NCI-H2171 (cell line): ENCODE results near the gene PPM1E.
A peak's percentile ranks its signal among the peaks of the same experiment; 100 is the strongest.
"Not testable (repeated sequence)": the region's sequence is repeated elsewhere in the genome, so short reads cannot be mapped to it uniquely, and the experiment has no call there.

Experiments used
- DNase-seq: peaks from one replicate; lab custom pipeline; 2025; lab: John Stamatoyannopoulos, UW

PPM1E gene

DNA sequence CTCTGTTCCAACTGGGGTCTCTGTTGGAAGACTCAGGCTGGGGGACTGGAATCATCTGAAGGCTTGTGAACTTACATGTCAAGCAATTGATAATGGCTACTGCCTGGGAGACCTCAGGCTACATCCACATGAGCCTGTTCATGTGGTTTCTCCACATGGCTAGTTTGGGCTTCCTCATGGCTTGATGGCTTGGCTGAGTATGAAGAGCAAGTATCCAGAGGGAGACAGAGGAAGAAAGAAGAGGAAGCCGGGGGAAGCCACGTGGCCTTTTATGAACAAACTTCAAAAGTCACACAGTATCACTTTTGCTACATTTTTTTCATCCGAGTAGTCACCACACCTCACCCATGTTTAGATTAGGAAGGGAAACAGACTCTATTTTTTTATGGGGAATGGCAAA, 192.2 kb downstream of the PPM1E start:
- DNase-seq, result no peak

DNA sequence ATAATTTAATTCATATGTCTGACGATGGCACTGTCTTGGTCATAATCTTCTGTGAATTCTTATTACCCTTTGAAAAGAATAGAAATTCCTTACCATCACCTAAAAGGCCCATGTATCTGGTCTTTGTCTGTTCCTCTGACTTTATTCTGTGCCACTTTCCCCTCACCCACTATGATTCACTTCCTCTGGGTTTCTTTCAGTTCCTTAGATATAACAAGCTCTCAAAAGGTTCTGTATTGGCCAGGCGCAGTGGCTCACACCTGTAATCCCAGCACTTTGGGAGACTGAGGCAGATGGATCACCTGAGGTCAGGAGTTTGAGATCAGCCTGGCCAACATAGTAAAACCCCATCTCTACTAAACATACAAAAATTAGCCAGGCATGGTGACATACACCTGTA, 198.7 kb downstream of the PPM1E start:
- DNase-seq, result not testable (repeated sequence)

- DNase-seq, result no peak
Observed at GRCh38 chr17:58956997-58957724, 201.5 kb downstream of the PPM1E start.

- not testable (repeated sequence) for DNase-seq
Observed at GRCh38 chr17:58957725-58958073, 202.0 kb downstream of the PPM1E start.

GRCh38 chr17:58960068-58960467, 204.4 kb downstream of the PPM1E start:
- DNase-seq, result no peak

DNA sequence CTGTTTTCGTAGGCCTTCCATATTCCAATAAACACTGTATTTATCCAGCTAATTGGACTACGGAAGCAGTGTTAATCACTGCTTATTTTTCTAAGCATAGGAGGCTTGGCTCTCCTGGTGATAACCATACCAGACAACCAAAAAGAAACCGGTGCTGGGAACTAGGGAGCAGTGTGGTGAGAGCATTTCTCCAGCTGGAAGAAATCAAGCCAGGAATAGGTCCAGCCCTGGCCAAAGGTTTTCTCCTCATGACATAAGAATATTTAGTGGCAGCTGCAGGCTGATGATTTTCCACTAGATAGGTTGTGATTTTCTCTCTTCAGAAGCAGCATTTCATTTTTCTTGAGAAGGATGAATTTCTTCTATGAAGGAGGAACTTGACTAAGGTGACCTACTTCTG, 209.6 kb downstream of the PPM1E start:
- no peak for DNase-seq

DNA sequence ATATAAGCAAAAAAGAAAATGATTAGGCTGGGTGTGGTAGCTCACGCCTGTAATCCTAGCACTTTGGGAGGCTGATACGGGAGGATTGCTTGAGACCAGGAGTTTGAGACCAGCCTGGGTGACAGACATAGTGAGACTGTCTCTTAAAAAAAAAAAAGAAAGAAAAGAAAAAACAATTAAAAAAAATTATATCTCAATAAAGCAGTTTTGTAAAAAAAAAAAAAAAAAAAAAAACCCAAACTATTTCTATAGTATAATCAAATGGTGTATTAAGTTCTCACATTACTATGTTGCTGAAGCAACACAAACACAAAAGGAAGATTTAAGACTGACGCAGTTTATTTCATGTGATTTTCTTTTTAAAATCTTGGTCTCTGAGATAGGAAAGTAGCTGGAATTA, 210.6 kb downstream of the PPM1E start:
- no peak for DNase-seq

- DNase-seq, result no peak
Observed at GRCh38 chr17:58968426-58969061, 212.9 kb downstream of the PPM1E start.

GRCh38 chr17:58969156-58969555, 213.5 kb downstream of the PPM1E start:
- DNase-seq, result peak; percentile 23

DNA sequence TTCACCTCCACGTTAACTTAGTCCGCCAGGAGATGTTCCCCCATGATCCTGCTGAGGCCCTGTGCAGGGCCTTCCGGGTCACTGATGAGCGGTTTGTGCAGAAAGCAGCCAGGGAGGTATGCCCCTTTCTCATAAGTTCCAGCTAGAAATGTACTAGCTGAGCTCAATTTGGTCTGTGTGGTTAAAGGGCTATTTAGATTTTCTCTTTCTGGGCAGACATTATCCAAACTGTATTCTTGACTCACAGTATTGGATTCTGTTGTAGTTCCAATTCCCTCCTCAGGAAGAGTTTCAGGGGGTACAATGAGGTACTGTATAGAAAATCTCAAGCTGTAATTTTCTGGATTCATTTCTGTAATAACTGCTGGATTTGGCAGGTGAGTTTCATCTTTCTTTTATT, 214.0 kb downstream of the PPM1E start:
- DNase-seq, result no peak

GRCh38 chr17:58970609-58971450, 215.2 kb downstream of the PPM1E start:
- DNase-seq, result no peak

DNA sequence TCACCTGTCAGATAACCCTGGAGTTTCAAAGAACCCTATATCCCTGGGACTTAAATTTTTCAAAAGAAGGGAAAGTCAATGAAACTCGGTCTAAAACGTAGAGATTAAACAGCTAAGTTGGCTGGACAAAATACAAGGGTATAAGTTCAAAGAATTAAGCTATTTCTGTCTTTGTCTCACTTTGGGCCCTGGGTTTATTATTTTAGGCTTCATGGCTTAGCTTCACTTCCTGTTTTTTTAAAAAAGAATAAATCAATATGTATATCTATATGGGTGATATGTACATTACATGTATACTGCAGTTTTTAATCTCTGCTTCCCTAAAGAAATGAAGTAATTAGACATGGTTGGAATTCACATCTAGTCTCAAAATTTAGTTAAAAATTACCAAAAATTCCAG, 218.7 kb downstream of the PPM1E start:
- no peak for DNase-seq

GRCh38 chr17:58976541-58976940, 220.9 kb downstream of the PPM1E start:
- no peak for DNase-seq

GRCh38 chr17:58980706-58981481, 225.2 kb downstream of the PPM1E start:
- DNase-seq, result no peak

DNA sequence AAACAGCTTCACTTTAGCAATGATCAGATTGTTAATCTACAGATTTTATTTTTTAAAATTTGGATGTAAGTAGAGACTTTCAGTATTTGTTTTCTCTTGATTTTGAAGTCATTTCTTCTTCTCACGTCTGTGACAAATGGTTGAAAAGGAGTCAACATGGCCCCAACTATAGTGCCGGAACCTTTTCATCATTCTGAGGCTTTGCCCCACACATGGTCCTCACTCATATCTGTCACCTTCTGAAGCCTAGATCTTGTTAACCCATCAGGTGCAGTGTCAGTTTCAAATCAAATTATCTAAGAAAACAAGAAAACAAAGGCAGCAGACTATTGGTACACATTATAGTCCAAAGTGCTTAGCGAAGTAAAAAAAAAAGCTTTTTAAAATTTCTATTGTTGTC, 227.0 kb downstream of the PPM1E start:
- no peak for DNase-seq

DNA sequence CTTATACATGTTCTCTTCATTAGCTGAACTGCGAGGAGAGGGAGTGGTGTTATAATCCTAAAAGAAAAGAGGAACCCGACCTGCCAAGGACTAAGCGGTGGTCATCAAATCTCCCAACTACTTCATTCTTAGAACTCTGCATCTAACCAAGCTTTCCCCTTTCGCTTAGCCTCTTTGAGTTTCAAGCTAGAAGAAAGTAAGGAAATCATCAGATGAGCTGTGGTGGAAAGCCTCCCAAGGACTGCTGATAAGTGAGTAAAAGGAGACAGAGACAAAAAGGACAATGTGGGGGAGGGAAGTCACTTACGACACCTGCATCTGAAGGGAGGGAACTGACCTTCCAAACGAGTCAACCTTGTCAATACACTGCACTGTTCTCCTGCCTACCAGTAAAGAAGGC, 229.7 kb downstream of the PPM1E start:
- no peak for DNase-seq

DNA sequence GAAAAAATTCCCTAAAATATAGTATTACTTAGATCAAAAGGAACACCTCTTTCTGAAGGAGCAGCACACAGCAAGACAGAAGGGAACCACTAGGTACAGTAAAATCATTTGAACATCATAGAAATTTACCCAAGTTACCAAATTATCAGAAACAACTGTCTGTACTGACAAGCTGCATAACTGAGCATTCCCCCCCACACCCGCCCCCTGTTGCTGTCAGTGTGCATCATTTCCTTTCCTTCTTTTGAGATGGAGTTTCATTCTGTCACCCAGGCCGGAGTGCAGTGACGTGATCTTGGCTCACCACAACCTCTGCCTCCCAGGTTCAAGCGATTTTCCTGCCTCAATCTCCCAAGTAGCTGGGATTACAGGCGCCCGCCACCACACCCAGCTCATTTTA, 230.3 kb downstream of the PPM1E start:
- no peak for DNase-seq

DNA sequence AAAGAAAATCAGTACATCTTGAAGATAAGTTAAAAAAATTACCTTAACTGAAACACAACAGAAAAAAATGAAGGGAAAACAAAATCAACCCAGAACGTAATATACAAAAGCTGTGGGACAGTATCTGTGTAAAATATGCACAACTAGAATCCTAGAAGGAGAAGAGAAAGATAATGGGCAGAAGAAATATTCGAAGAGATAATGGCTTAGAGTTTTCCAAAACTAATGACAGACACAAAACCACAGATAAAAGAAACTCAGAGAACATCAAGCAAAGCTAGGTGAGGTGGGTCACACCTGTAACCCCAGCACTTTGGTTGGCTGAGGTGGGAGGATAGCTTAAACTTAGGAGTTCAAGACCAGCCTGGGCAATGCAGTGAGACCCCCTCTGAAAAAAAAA, 234.0 kb downstream of the PPM1E start:
- DNase-seq, result no peak

DNA sequence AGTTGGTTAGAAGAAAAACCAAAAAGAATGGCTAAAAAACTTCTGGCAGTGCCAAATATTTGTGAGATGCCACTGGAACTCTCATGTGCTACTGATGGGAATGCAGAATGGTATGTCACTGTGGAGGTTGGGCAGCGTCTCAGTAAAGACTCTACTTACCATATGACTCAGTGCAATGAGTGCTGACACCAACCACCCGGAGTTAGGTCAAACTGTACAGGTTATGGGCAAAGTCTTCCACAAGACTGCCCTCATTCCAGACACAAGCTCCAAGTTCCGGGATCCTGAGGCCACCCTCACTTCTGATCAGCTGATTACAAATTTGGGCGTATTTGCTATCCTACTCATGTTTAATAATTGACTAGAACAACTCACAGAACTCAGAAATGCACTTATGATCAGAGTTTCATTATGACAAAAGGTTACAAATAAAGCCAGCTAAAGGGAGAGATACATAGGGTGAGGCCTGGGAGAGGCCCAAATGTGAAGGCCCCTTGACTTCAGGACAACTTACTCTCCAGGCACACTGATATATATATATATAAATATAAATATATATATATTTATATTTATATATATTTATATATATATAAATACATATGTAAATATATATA, 236.2 kb downstream of the PPM1E start:
- no peak for DNase-seq

DNA sequence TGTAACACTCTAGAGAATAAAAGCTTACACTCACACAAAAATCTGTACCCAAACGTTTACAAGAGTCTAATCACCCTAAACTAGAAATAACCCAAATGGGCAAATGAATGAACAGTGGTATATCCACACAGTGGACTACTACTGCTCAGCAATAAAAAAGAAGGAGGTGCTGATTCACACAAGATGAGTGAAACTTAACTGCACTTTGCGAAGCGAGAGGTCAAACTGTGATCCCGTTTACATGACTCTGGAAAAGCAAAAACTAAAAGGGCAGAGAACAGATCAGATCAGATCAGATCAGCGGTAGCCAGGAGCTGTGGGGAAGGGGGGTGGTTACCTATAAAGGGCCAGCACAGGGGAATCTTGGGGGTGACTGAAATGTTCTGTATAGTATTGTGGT, 237.7 kb downstream of the PPM1E start:
- no peak for DNase-seq

DNA sequence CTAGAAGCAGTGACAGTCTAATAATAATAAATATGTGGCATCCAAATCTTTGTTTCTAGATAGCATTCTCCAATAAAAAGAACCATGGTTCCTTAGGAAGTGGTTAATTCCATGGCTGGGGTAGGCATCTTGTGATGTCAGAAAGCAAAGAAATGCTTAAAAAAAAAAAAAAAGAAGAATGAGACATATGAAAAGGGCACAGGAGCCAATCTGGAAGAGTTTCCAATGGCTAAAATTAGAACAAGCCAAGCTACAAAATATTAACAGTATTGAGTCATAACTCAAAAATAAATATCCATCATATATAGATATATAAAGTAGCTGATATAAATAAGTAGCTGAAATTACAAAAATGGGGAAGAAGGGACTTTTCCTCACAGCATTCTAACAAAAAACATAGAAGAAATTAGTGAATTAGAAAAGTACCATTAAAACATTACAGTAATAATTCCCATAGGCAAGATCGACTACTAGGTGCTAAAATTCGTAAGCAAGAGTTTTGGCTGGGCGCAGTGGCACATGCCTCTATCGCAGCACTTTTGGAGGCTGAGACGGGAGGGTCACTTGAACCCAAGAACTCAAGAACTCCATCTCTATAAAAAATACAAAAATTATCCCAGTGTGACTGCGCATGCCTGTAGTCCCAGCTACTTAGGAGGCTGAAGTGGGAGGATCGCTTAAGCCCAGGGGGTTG, 239.7 kb downstream of the PPM1E start:
- DNase-seq, result no peak
